ENCODE data around the gene TOX2.

Gene TOX2

DNA sequence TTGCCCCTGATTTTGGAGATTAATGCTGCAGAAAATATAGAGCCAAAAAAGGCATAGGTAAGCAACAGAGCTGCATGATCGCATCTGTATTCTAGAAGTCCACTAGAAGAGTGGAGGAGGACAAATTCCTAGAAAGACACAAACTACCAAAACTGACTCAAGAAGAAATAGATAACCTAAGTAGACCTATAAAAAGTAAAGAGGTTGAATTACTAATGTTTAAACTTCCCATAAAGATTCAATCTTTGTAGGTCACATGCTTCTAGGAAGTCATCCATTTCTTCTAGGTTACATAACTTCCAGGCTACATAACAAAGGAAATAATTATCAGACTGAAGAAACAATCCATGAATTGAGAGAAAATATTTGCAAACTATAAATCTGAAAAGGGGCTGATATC is 187.9 kb downstream of the TOX2 start:
- no peaks in the 10 kb centered on the region for H3K9me3 ChIP-seq (ENCODE audit: severe bottlenecking)
- H3K27me3 ChIP-seq (ENCODE audit: insufficient read depth, poor library complexity, severe bottlenecking), result peaks cover 10% of the 10 kb centered on the region
- ATAC-seq (ENCODE audit: low read depth), result no peak
- no peak overlapping the region for H3K27ac ChIP-seq (ENCODE audit: poor library complexity, severe bottlenecking)
- H3K36me3 ChIP-seq (ENCODE audit: low read depth), result no peaks in the 10 kb centered on the region
- TF ChIP-seq, protein P1, sequence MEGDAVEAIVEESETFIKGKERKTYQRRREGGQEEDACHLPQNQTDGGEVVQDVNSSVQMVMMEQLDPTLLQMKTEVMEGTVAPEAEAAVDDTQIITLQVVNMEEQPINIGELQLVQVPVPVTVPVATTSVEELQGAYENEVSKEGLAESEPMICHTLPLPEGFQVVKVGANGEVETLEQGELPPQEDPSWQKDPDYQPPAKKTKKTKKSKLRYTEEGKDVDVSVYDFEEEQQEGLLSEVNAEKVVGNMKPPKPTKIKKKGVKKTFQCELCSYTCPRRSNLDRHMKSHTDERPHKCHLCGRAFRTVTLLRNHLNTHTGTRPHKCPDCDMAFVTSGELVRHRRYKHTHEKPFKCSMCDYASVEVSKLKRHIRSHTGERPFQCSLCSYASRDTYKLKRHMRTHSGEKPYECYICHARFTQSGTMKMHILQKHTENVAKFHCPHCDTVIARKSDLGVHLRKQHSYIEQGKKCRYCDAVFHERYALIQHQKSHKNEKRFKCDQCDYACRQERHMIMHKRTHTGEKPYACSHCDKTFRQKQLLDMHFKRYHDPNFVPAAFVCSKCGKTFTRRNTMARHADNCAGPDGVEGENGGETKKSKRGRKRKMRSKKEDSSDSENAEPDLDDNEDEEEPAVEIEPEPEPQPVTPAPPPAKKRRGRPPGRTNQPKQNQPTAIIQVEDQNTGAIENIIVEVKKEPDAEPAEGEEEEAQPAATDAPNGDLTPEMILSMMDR (IDR thresholded peaks at IDR 0.05; ENCODE audit: poor library complexity, severe bottlenecking), result no peak
- peaks cover 19% of the 10 kb centered on the region for H3K4me1 ChIP-seq (ENCODE audit: insufficient read depth, poor library complexity, severe bottlenecking)
- DNase-seq (ENCODE audit: low spot score), result no peak
- H3K4me3 ChIP-seq (ENCODE audit: severe bottlenecking), result no peak overlapping the region

DNA sequence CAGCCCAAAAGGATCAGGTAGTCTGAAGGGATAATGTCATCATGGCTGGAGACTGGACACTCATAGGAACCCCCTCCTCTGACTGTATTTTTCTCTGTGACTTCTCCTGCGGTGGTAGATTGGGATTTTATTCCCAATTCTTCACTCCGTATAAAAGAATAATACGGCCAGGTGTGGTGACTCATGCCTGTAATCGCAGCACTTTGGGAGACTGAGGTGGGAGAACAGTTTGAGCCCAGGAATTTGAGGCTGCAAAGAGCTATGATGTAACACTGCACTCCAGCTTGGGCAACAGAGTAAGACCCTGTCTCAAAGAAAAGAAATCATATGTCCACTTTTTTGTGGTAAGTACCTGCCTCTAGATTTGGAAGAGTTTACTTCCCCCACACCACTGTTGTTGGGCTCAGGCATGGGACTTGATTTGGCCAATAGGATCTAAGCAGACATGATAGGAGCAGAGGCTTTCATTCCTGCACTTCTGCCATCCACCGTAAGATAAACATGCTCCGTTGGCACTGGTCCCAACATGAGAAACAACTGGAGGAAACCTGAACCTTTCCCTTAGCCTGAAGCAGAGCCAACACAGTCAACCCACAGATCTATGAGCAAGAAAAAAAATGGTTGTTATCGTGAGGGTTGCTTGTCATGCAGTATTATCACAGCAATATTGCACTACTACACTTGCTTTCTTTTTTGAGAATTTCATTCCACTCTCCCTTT is 190.3 kb downstream of the TOX2 start:
- no peak overlapping the region for H3K4me3 ChIP-seq (ENCODE audit: severe bottlenecking)
- ATAC-seq (ENCODE audit: low read depth) (peak; percentile 91), DNase-seq (ENCODE audit: low spot score) (peak; percentile 91)
- H3K9me3 ChIP-seq (ENCODE audit: severe bottlenecking), result peaks cover 6% of the 10 kb centered on the region
- H3K4me1 ChIP-seq (ENCODE audit: insufficient read depth, poor library complexity, severe bottlenecking), result peaks cover 13% of the 10 kb centered on the region
- TF ChIP-seq, protein P1 (IDR thresholded peaks at IDR 0.05; ENCODE audit: poor library complexity, severe bottlenecking), result no peak
- no peak overlapping the region for H3K27ac ChIP-seq (ENCODE audit: poor library complexity, severe bottlenecking)
- peaks cover 10% of the 10 kb centered on the region for H3K27me3 ChIP-seq (ENCODE audit: insufficient read depth, poor library complexity, severe bottlenecking)
- H3K36me3 ChIP-seq (ENCODE audit: low read depth), result no peaks in the 10 kb centered on the region

DNA sequence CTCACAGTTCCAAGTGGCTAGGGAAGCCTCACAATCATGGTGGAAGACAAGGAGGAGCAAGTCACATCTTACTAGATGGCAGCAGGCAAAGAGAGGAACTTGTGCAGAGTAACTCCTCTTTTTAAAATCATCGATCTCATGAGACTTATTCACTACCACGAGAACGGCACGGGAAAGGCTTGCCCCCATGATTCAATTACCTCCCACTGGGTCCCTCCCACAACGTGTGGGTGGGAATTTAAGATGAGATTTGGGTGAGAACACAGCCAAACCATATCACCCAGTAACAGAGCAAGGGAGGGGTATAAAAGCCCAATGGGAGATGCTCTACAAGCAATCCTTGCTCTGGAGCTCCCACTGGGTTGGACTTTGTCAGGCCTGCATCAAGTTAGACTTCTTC is 192.0 kb downstream of the TOX2 start:
- Histone ChIP-seq H3K36me3 (ENCODE audit: low read depth) (no peaks in the 10 kb centered on the region), H3K4me1 (ENCODE audit: insufficient read depth, poor library complexity, severe bottlenecking) (peaks cover 13% of the 10 kb centered on the region), H3K27me3 (ENCODE audit: insufficient read depth, poor library complexity, severe bottlenecking) (peaks cover 10% of the 10 kb centered on the region), H3K4me3 (ENCODE audit: severe bottlenecking) (no peak overlapping the region), H3K9me3 (ENCODE audit: severe bottlenecking) (peaks cover 6% of the 10 kb centered on the region), H3K27ac (ENCODE audit: poor library complexity, severe bottlenecking) (no peak overlapping the region)
- ATAC-seq (ENCODE audit: low read depth) (no peak), DNase-seq (ENCODE audit: low spot score) (peak; percentile 34)
- TF ChIP-seq, protein P1 (IDR thresholded peaks at IDR 0.05; ENCODE audit: poor library complexity, severe bottlenecking), result no peak

DNA sequence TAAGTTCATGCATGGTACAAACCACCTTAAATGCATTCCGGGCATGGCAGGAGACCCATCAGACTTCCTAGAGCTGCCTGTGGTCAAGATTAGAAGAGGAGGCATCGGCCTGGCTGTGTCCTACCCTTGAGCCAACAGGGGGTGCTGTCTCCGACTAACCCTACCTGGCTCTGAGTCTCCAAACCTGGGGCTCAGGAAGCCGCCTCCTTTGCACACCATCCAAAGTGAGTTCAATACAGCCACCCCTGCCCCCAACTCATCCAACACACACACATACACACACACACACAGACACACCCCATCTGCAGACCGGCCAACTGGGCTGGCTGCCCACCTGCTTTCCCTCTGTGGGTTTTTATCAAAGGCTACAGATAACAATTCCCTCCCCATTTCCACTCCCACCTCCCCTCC is 195.3 kb downstream of the TOX2 start:
- H3K4me1 ChIP-seq (ENCODE audit: insufficient read depth, poor library complexity, severe bottlenecking), result peaks cover 8% of the 10 kb centered on the region
- no peak overlapping the region for H3K27ac ChIP-seq (ENCODE audit: poor library complexity, severe bottlenecking)
- DNase-seq (ENCODE audit: low spot score) (peak; percentile 74), ATAC-seq (ENCODE audit: low read depth) (no peak)
- TF ChIP-seq, protein P1 (IDR thresholded peaks at IDR 0.05; ENCODE audit: poor library complexity, severe bottlenecking), result peak; percentile 30
- H3K9me3 ChIP-seq (ENCODE audit: severe bottlenecking), result peaks cover 6% of the 10 kb centered on the region
- no peaks in the 10 kb centered on the region for H3K36me3 ChIP-seq (ENCODE audit: low read depth)
- H3K4me3 ChIP-seq (ENCODE audit: severe bottlenecking), result no peak overlapping the region
- H3K27me3 ChIP-seq (ENCODE audit: insufficient read depth, poor library complexity, severe bottlenecking), result no peaks in the 10 kb centered on the region
